A673 (cell line): Measurements from ENCODE around the gene ENAH. TPM values are rescaled to one million over a fixed set of nuclear protein-coding genes. Genes with fewer than 3 reads are reported as not detected.
A peak's percentile ranks its signal among the peaks of the same experiment; 100 is the strongest.

Experiments
- BruUV-seq: library from RNA; stranded (reverse); fragments of 400-500 nt; replicated peaks from 2 replicates; lab custom pipeline; 2021; lab: Mats Ljungman, UMichigan
- CTCF ChIA-PET: fragments of 300-600 bp; sonication (Branson Sonifier 250); formaldehyde crosslinking; loops from one replicate; lab custom pipeline; 2022; ENCODE audit warnings: antibody characterized with exemption; lab: Charles Lee
- POLR2A ChIA-PET: fragments of 300-600 bp; sonication (Branson Sonifier 250); formaldehyde crosslinking; loops from one replicate; lab custom pipeline; 2022; ENCODE audit warnings: antibody characterized with exemption; ENCODE audit not compliant: low non-redundant PET; lab: Charles Lee
- DNase-seq: peaks from one replicate; pipeline ENCODE4 v3.0.0-alpha.2; 2015; ENCODE audit warnings: low spot score
- H3K27ac ChIP-seq: fragments of 200-600 bp; sonication (generic); 2 replicates; pipeline ENCODE4 v1.5.1; 2016; ENCODE audit warnings: mixed run types, low read depth, mild to moderate bottlenecking, mixed read lengths, antibody characterized with exemption, low read length; ENCODE audit not compliant: poor library complexity, severe bottlenecking
- H3K27me3 ChIP-seq: fragments of 200-600 bp; sonication (generic); replicated peaks from 2 replicates; pipeline ENCODE4 v1.6.1; 2017; ENCODE audit warnings: mixed run types, low read depth, mild to moderate bottlenecking, mixed read lengths, antibody characterized with exemption, low read length; ENCODE audit not compliant: insufficient read depth, poor library complexity
- H3K36me3 ChIP-seq: fragments of 200-600 bp; sonication (generic); 2 replicates; pipeline ENCODE4 v1.6.1; 2016; ENCODE audit warnings: mixed run types, mild to moderate bottlenecking, mixed read lengths, antibody characterized with exemption, low read length; ENCODE audit not compliant: insufficient read depth, poor library complexity, severe bottlenecking
- H3K4me1 ChIP-seq: fragments of 200-600 bp; sonication (generic); 2 replicates; pipeline ENCODE4 v1.6.1; 2017; ENCODE audit warnings: mixed run types, mild to moderate bottlenecking, mixed read lengths, antibody characterized with exemption, low read length; ENCODE audit not compliant: insufficient read depth, poor library complexity, severe bottlenecking
- H3K4me3 ChIP-seq: fragments of 200-600 bp; sonication (generic); 2 replicates; pipeline ENCODE4 v1.5.1; 2016; ENCODE audit warnings: low read depth, mixed run types, mild to moderate bottlenecking, mixed read lengths, low read length; ENCODE audit not compliant: poor library complexity, severe bottlenecking
- H3K9me3 ChIP-seq: fragments of 200-600 bp; sonication (generic); 2 replicates; pipeline ENCODE4 v1.6.1; 2016; ENCODE audit warnings: mixed run types, low read depth, mild to moderate bottlenecking, mixed read lengths, antibody characterized with exemption, low read length; ENCODE audit not compliant: poor library complexity, severe bottlenecking
- CTCF ChIP-seq: fragments of 300-800, 200-600 bp; sonication (generic); conservative IDR thresholded peaks from 2 replicates; pipeline ENCODE4 v1.5.1; 2017; ENCODE audit warnings: low read depth, mild to moderate bottlenecking, antibody characterized with exemption, low read length, moderate library complexity, mixed read lengths
- EZH2 ChIP-seq: fragments of 200-600 bp; sonication (generic); IDR thresholded peaks from 2 replicates; pipeline ENCODE4 v1.6.1; 2017; ENCODE audit warnings: borderline replicate concordance, low read depth, mild to moderate bottlenecking, mixed read lengths, antibody characterized with exemption, low read length; ENCODE audit not compliant: poor library complexity, severe bottlenecking
- intact Hi-C: fragments of 100-400 bp; cut with micrococcal nuclease; formaldehyde crosslinking; loops from one replicate; pipeline ENCODE4 v1.10.0; 2022; ENCODE audit not compliant: unreplicated experiment
- total RNA-seq: library from RNA; stranded (reverse); gene quantifications from 2 replicates; pipeline ENCODE4 v1.2.3, GENCODE V29; 2021

ENAH gene
- total RNA-seq, 1 experiment from 2014 or later: 186 TPM

DNA sequence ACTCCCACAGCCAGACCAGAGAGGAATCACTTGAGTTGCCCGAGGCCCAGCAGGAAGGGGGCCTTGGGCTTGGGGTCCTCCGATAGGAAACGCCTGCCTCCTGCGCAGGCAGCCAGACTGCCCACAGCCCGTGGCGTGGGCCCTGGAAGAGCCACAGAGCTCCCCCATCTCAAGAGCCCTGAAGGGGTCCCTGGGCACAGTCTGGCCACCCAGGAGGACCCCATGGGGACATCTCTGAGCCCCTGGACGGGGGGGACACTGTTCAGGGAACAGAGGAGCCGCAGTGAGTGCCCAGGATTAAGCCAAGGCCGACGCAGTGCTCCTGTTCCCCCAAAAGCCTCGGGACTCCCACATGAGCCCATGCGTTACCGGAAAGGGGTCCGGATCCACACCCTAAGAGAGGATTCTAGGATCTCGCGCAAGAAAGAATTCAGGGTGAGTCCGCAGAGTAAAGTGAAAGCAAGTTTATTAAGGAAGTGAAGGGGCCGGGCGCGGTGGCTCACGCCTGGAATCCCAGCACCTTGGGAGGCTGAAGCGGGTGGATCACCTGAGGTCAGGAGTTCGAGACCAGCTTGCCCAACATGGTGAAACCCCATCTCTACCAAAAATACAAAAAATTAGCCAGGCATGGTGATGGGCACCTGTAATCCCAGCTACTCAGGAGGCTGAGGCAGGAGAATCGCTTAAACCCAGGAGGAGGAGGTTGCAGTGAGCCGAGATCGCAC lies 187.0 kb downstream of the ENAH start:
- ChIA-PET POLR2A (no interaction called here), CTCF (interaction anchor here (0.8 kb wide), 1 partner anchor 9 kb away, joined by 3 read pairs; no protein-coding TSS in a partner anchor)
- Histone ChIP-seq H3K4me3 (no peak overlapping the region), H3K4me1 (peaks cover 38% of the 10 kb centered on the region), H3K36me3 (no peaks in the 10 kb centered on the region), H3K27ac (peak overlapping the region; percentile 40), H3K27me3 (no peaks in the 10 kb centered on the region), H3K9me3 (no peaks in the 10 kb centered on the region)
- intact Hi-C loops: no loop called here
- no TSS peak for BruUV-seq
- TF ChIP-seq EZH2 (no peak), CTCF (no peak)
- no peak for DNase-seq

DNA sequence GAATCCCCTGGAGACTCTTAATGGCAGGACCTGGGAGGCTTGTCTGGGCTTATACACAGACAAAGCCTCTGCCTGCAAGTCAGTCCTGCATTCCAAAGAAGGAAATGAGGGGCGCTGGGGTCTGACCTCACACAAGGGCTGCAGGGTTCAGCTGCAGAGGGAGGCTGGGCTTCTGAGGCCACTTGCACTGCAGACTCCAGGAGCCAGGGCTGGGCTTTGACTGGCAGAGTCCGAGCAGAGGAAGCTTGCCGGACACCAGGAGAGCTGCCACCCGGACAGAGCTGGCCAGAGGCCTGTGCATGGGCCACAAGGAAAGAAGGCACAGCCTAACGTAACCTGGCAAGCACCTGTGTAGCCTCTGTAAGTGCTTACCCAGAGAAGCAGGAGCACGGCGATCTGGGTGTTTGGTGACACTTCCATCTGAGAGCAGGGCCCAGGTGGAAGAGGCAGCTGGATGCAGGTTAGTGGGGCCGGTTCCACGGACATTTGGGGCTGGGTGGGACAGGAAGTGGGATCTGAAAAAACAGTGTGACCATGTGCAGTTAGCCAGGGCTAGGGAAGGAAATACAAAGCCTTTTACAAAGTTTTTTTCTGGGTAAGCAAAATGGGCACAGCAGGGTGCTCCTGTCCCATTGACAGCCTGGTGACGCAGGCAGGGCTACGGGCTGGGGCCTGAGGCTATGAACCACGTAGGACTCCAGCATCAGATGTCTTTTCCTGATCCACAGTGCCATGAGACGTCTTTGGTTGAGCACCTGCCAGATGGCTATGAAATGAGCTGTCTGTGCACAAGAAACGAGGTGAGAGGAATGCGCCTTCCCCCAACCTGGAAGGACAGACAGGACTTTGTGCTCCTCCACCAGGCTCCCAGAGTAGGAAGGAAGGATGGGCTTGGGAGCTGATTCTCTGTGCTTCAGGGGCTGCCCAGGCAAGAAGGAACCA lies 187.8 kb downstream of the ENAH start:
- Histone ChIP-seq H3K9me3 (no peaks in the 10 kb centered on the region), H3K36me3 (no peaks in the 10 kb centered on the region), H3K4me3 (no peak overlapping the region), H3K4me1 (peaks cover 42% of the 10 kb centered on the region), H3K27ac (peak overlapping the region; percentile 40), H3K27me3 (no peaks in the 10 kb centered on the region)
- intact Hi-C loops: no loop called here
- TF ChIP-seq EZH2 (no peak), CTCF (no peak)
- POLR2A ChIA-PET: no interaction called here
- peak; percentile 69 for DNase-seq
- no TSS peak for BruUV-seq
- CTCF ChIA-PET: interaction anchor here (0.8 kb wide), 1 partner anchor 10 kb away, joined by 3 read pairs; no protein-coding TSS in a partner anchor

DNA sequence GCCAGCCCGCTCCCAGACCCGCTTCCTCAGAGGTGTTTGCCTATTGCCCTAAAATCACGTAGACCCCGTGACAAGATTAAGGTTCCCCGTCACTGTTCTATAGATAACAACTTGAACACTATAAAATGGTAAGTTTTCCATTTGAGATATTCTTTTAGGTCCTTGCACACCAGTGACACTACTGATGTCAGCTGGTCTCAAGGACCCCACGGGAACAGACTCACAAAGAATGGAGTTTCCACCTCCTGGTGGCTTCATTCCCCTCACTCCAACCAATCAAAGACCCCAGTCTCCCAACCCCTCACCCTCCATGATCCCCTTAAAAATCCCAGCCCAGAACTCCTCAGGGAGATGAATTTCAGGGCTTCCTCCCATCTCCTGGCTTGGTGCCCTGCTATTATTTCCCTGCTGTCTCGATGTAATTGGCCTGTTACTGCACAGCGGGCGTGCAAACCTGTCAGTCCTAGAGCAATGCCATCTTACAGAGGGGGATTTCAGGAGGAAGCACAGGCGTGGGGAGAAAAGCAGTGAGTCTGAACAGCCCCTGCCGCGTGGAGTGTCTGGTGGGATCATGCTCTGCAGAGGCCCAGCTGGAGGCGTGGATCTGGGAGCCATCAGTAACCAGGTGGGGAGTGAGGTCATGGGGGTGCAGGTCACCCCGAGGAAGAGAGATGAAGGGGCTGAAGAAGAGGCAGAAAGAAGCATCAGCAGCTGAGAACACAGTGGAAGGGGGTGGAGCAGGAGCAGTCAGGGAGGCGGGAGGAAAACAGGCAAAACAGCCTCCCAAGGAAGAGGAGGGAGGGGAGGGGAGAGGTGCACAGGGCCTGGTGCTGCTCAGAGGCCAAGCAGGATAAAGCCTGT lies 190.0 kb downstream of the ENAH start:
- ChIA-PET CTCF (no interaction called here), POLR2A (no interaction called here)
- H3K27me3 ChIP-seq: no peaks in the 10 kb centered on the region
- H3K9me3 ChIP-seq: no peaks in the 10 kb centered on the region
- peaks cover 42% of the 10 kb centered on the region for H3K4me1 ChIP-seq
- H3K36me3 ChIP-seq: no peaks in the 10 kb centered on the region
- peak; percentile 85 for DNase-seq
- no peak for TF ChIP-seq CTCF
- no TSS peak for BruUV-seq
- H3K4me3 ChIP-seq: peak overlapping the region; percentile 4
- intact Hi-C loops: no loop called here
- H3K27ac ChIP-seq: peak overlapping the region; percentile 14
